Mucosa of rectum (tissue), 2 donors: ENCODE results near the gene RTN4RL1.

Source experiments
- H3K27ac ChIP-seq, 2 donors: one replicate each; pipeline ENCODE4 v1.7.0; 2013; ENCODE audit warnings: inconsistent platforms in 2 of 2, low read depth in 2 of 2, low read length in 2 of 2
- H3K27me3 ChIP-seq, 2 donors: one replicate each; pipeline ENCODE4 v1.7.0; 2013; ENCODE audit warnings: low read length in 2 of 2; ENCODE audit not compliant: control insufficient read depth in 2 of 2, insufficient read depth in 2 of 2
- H3K36me3 ChIP-seq, 2 donors: one replicate each; pipeline ENCODE4 v1.7.0; 2013; ENCODE audit warnings: low read length in 2 of 2; ENCODE audit not compliant: control insufficient read depth in 2 of 2, insufficient read depth in 2 of 2
- H3K4me1 ChIP-seq, 2 donors: one replicate each; pipeline ENCODE4 v1.7.0; 2013; ENCODE audit warnings: low read length in 2 of 2, mild to moderate bottlenecking in 1 of 2; ENCODE audit not compliant: control insufficient read depth in 2 of 2, insufficient read depth in 2 of 2
- H3K4me3 ChIP-seq, 2 donors: one replicate each; pipeline ENCODE4 v1.7.0; 2013; ENCODE audit warnings: low read length in 2 of 2
- H3K9ac ChIP-seq, 2 donors: one replicate each; pipeline ENCODE4 v1.7.0; 2013; ENCODE audit warnings: low read length in 2 of 2, low read depth in 1 of 2, mild to moderate bottlenecking in 1 of 2
- H3K9me3 ChIP-seq, 2 donors: one replicate each; pipeline ENCODE4 v1.7.0; 2013; ENCODE audit warnings: low read length in 2 of 2; ENCODE audit not compliant: control insufficient read depth in 2 of 2
- donor health status: healthy.
- donor health status: Normal muscosa, but diverticular disease.

RTN4RL1 gene

GRCh38 chr17:2025220-2025621 is at the start of gene RTN4RL1:
Gene RTN4RL1 (minus strand): TSS chr17:2025334. CDS start chr17:2024865, 469 bp downstream.
- Histone ChIP-seq H3K4me1 (peaks cover 7 to 15% of the 10 kb centered on the region in 2 donors), H3K4me3 (peak within 1 kb of the TSS; percentile 41 to 53), H3K36me3 (no peaks in the 10 kb centered on the region), H3K9me3 (no peaks in the 10 kb centered on the region), H3K27me3 (peaks cover 19 to 24% of the 10 kb centered on the region in 2 donors), H3K9ac (no peak within 1 kb of the TSS), H3K27ac (no peak within 1 kb of the TSS)

GRCh38 chr17:2074919-2075318 is 49.8 kb upstream of the RTN4RL1 start:
- Histone ChIP-seq H3K9me3 (no peaks in the 10 kb centered on the region), H3K4me3 (no peak overlapping the region), H3K9ac (no peak overlapping the region), H3K36me3 (peaks cover 10 to 16% of the 10 kb centered on the region in 2 donors), H3K27me3 (no peaks in the 10 kb centered on the region), H3K27ac (peak overlapping the region in 1 of 2 donors; percentile 61), H3K4me1 (peaks cover 7 to 21% of the 10 kb centered on the region in 2 donors)

GRCh38 chr17:2071455-2072281 is 46.5 kb upstream of the RTN4RL1 start:
- Histone ChIP-seq H3K4me1 (peaks cover 18 to 41% of the 10 kb centered on the region in 2 donors), H3K36me3 (peaks cover 6 to 12% of the 10 kb centered on the region in 2 donors), H3K27me3 (no peaks in the 10 kb centered on the region), H3K9ac (peak overlapping the region in 1 of 2 donors; percentile 24), H3K27ac (peak overlapping the region; percentile 62 to 79), H3K4me3 (no peak overlapping the region), H3K9me3 (no peaks in the 10 kb centered on the region)

GRCh38 chr17:2071024-2071385 is 45.9 kb upstream of the RTN4RL1 start:
- Histone ChIP-seq H3K36me3 (peaks cover 10 to 16% of the 10 kb centered on the region in 2 donors), H3K4me1 (peaks cover 22 to 42% of the 10 kb centered on the region in 2 donors), H3K9ac (peak overlapping the region in 1 of 2 donors; percentile 24), H3K27me3 (no peaks in the 10 kb centered on the region), H3K27ac (peak overlapping the region; percentile 62 to 79), H3K9me3 (no peaks in the 10 kb centered on the region), H3K4me3 (peak overlapping the region in 1 of 2 donors; percentile 1)

- Histone ChIP-seq H3K36me3 (peaks cover 12 to 21% of the 10 kb centered on the region in 2 donors), H3K9ac (no peak overlapping the region)
Observed at GRCh38 chr17:2070241-2071023, 45.3 kb upstream of the RTN4RL1 start.

GRCh38 chr17:2068519-2069051 is 43.5 kb upstream of the RTN4RL1 start:
- H3K4me1 ChIP-seq, result peaks cover 22 to 45% of the 10 kb centered on the region in 2 donors
- no peaks in the 10 kb centered on the region for H3K27me3 ChIP-seq
- peak overlapping the region in 1 of 2 donors; percentile 1 for H3K9ac ChIP-seq
- H3K4me3 ChIP-seq, result no peak overlapping the region
- H3K36me3 ChIP-seq, result peaks cover 16 to 30% of the 10 kb centered on the region in 2 donors
- H3K27ac ChIP-seq, result peak overlapping the region; percentile 63 to 83
- H3K9me3 ChIP-seq, result no peaks in the 10 kb centered on the region

More at GRCh38 chr17:2070241-2071023, 45.3 kb upstream of the RTN4RL1 start:
- Histone ChIP-seq H3K4me1 (peaks cover 22 to 41% of the 10 kb centered on the region in 2 donors), H3K27ac (peak overlapping the region; percentile 62 to 79), H3K4me3 (peak overlapping the region in 1 of 2 donors; percentile 1), H3K9me3 (no peaks in the 10 kb centered on the region), H3K27me3 (no peaks in the 10 kb centered on the region)

- H3K9ac ChIP-seq, result no peak overlapping the region
- H3K27me3 ChIP-seq, result no peaks in the 10 kb centered on the region
- H3K36me3 ChIP-seq, result peaks cover 16 to 30% of the 10 kb centered on the region in 2 donors
- peaks cover 24 to 45% of the 10 kb centered on the region in 2 donors for H3K4me1 ChIP-seq
- H3K9me3 ChIP-seq, result no peaks in the 10 kb centered on the region
- H3K4me3 ChIP-seq, result no peak overlapping the region
- H3K27ac ChIP-seq, result peak overlapping the region; percentile 57 to 83
Observed at GRCh38 chr17:2068031-2068518, 42.9 kb upstream of the RTN4RL1 start.

- Histone ChIP-seq H3K4me3 (no peak overlapping the region), H3K36me3 (peaks cover 16 to 33% of the 10 kb centered on the region in 2 donors), H3K9ac (peak overlapping the region in 1 of 2 donors; percentile 2), H3K27ac (peak overlapping the region; percentile 57 to 83), H3K27me3 (no peaks in the 10 kb centered on the region), H3K9me3 (no peaks in the 10 kb centered on the region), H3K4me1 (peaks cover 28 to 44% of the 10 kb centered on the region in 2 donors)
Observed at GRCh38 chr17:2067608-2068024, 42.5 kb upstream of the RTN4RL1 start.

GRCh38 chr17:2067048-2067561 is 42.0 kb upstream of the RTN4RL1 start:
- Histone ChIP-seq H3K4me3 (no peak overlapping the region), H3K27me3 (no peaks in the 10 kb centered on the region), H3K36me3 (peaks cover 16 to 36% of the 10 kb centered on the region in 2 donors), H3K9me3 (no peaks in the 10 kb centered on the region), H3K9ac (peak overlapping the region in 1 of 2 donors; percentile 2), H3K4me1 (peaks cover 31 to 43% of the 10 kb centered on the region in 2 donors), H3K27ac (peak overlapping the region; percentile 57 to 83)
